Neural cell (in vitro differentiated cells): ENCODE results near the gene UBXN2A.

ENCODE experiments used
- CTCF ChIP-seq: fragments of 450-650 bp; IDR thresholded peaks from 2 replicates; pipeline ENCODE4 v1.5.1; 2014; ENCODE audit warnings: antibody characterized with exemption, mild to moderate bottlenecking, moderate library complexity; ENCODE audit not compliant: poor library complexity, severe bottlenecking
- EP300 ChIP-seq: fragments of 450-650 bp; conservative IDR thresholded peaks from 2 replicates; pipeline ENCODE4 v1.6.1; 2014; ENCODE audit warnings: antibody characterized with exemption, mild to moderate bottlenecking, moderate library complexity; ENCODE audit not compliant: poor library complexity, severe bottlenecking
- EZH2 ChIP-seq: fragments of 200-600, 300-800 bp; shearing (Covaris generic), sonication (generic); IDR thresholded peaks from 2 replicates; pipeline ENCODE4 v1.6.1; 2014; ENCODE audit warnings: antibody characterized with exemption, low read length, borderline replicate concordance, mild to moderate bottlenecking; ENCODE audit not compliant: insufficient read depth, poor library complexity, severe bottlenecking
- MXI1 ChIP-seq: fragments of 450-650 bp; conservative IDR thresholded peaks from 2 replicates; pipeline ENCODE4 v1.6.1; 2014; ENCODE audit warnings: antibody characterized with exemption, mild to moderate bottlenecking; ENCODE audit not compliant: poor library complexity, severe bottlenecking
- POLR2AphosphoS5 ChIP-seq: IDR thresholded peaks from 2 replicates; pipeline ENCODE4 v1.6.1; 2012
- REST ChIP-seq: IDR thresholded peaks from 2 replicates; pipeline ENCODE4 v1.6.1; 2012; ENCODE audit warnings: borderline replicate concordance
- SMC3 ChIP-seq: fragments of 450-650 bp; conservative IDR thresholded peaks from 2 replicates; pipeline ENCODE4 v1.6.1; 2014; ENCODE audit warnings: antibody characterized with exemption, mild to moderate bottlenecking, moderate library complexity; ENCODE audit not compliant: poor library complexity
- TAF1 ChIP-seq: IDR thresholded peaks from 2 replicates; pipeline ENCODE4 v1.6.1; 2012; ENCODE audit warnings: low read depth

GRCh38 chr2:24022975-24023575, 82.8 kb downstream of the UBXN2A start:
- TF ChIP-seq CTCF (no peak), EZH2 (no peak), POLR2AphosphoS5 (no peak), TAF1 (no peak), EP300 (no peak), SMC3 (no peak), MXI1 (no peak), REST (no peak)
